ENCODE data around the gene RAMP3.
"Not testable (repeated sequence)": the region's sequence is repeated elsewhere in the genome, so short reads cannot be mapped to it uniquely, and the experiment has no call there.

Gene RAMP3

GRCh38 chr7:45192621-45193041 is 35.0 kb downstream of the RAMP3 start:
- Histone ChIP-seq H3K27me3 (ENCODE audit: control insufficient read depth, insufficient read depth, low read length) (no peaks in the 10 kb centered on the region), H3K9me3 (ENCODE audit: control insufficient read depth, insufficient read depth, low read length) (no peaks in the 10 kb centered on the region), H3K36me3 (ENCODE audit: control insufficient read depth, insufficient read depth, low read length) (no peaks in the 10 kb centered on the region), H3K4me1 (ENCODE audit: control insufficient read depth, insufficient read depth, low read length) (no peaks in the 10 kb centered on the region), H3K9ac (ENCODE audit: low read depth, low read length) (no peak overlapping the region), H3K4me3 (ENCODE audit: low read depth, low read length) (no peak overlapping the region)

- H3K36me3 ChIP-seq (ENCODE audit: control insufficient read depth, insufficient read depth, low read length): no peaks in the 10 kb centered on the region
- H3K4me3 ChIP-seq (ENCODE audit: low read depth, low read length): no peak overlapping the region
- no peaks in the 10 kb centered on the region for H3K9me3 ChIP-seq (ENCODE audit: control insufficient read depth, insufficient read depth, low read length)
- H3K27me3 ChIP-seq (ENCODE audit: control insufficient read depth, insufficient read depth, low read length): no peaks in the 10 kb centered on the region
- no peaks in the 10 kb centered on the region for H3K4me1 ChIP-seq (ENCODE audit: control insufficient read depth, insufficient read depth, low read length)
- no peak overlapping the region for H3K9ac ChIP-seq (ENCODE audit: low read depth, low read length)
Observed at GRCh38 chr7:45193828-45194227, 36.2 kb downstream of the RAMP3 start.

GRCh38 chr7:45196374-45196773 is 38.8 kb downstream of the RAMP3 start:
- no peaks in the 10 kb centered on the region for H3K27me3 ChIP-seq (ENCODE audit: control insufficient read depth, insufficient read depth, low read length)

GRCh38 chr7:45197461-45197860 is 39.9 kb downstream of the RAMP3 start:
- Histone ChIP-seq H3K4me3 (ENCODE audit: low read depth, low read length) (no peak overlapping the region), H3K9ac (ENCODE audit: low read depth, low read length) (no peak overlapping the region), H3K27me3 (ENCODE audit: control insufficient read depth, insufficient read depth, low read length) (no peaks in the 10 kb centered on the region), H3K9me3 (ENCODE audit: control insufficient read depth, insufficient read depth, low read length) (no peaks in the 10 kb centered on the region), H3K4me1 (ENCODE audit: control insufficient read depth, insufficient read depth, low read length) (no peaks in the 10 kb centered on the region), H3K36me3 (ENCODE audit: control insufficient read depth, insufficient read depth, low read length) (no peaks in the 10 kb centered on the region)

More at GRCh38 chr7:45196374-45196773, 38.8 kb downstream of the RAMP3 start:
- no peak overlapping the region for H3K4me3 ChIP-seq (ENCODE audit: low read depth, low read length)
- H3K9ac ChIP-seq (ENCODE audit: low read depth, low read length): no peak overlapping the region
- no peaks in the 10 kb centered on the region for H3K9me3 ChIP-seq (ENCODE audit: control insufficient read depth, insufficient read depth, low read length)
- no peaks in the 10 kb centered on the region for H3K36me3 ChIP-seq (ENCODE audit: control insufficient read depth, insufficient read depth, low read length)
- no peaks in the 10 kb centered on the region for H3K4me1 ChIP-seq (ENCODE audit: control insufficient read depth, insufficient read depth, low read length)

GRCh38 chr7:45198986-45199385 is 41.4 kb downstream of the RAMP3 start:
- H3K27me3 ChIP-seq (ENCODE audit: control insufficient read depth, insufficient read depth, low read length): no peaks in the 10 kb centered on the region
- no peaks in the 10 kb centered on the region for H3K36me3 ChIP-seq (ENCODE audit: control insufficient read depth, insufficient read depth, low read length)
- no peaks in the 10 kb centered on the region for H3K4me1 ChIP-seq (ENCODE audit: control insufficient read depth, insufficient read depth, low read length)
- H3K9me3 ChIP-seq (ENCODE audit: control insufficient read depth, insufficient read depth, low read length): no peaks in the 10 kb centered on the region
- no peak overlapping the region for H3K9ac ChIP-seq (ENCODE audit: low read depth, low read length)
- H3K4me3 ChIP-seq (ENCODE audit: low read depth, low read length): no peak overlapping the region

- Histone ChIP-seq H3K4me1 (ENCODE audit: control insufficient read depth, insufficient read depth, low read length) (no peaks in the 10 kb centered on the region), H3K4me3 (ENCODE audit: low read depth, low read length) (no peak overlapping the region), H3K27me3 (ENCODE audit: control insufficient read depth, insufficient read depth, low read length) (no peaks in the 10 kb centered on the region), H3K9me3 (ENCODE audit: control insufficient read depth, insufficient read depth, low read length) (no peaks in the 10 kb centered on the region), H3K9ac (ENCODE audit: low read depth, low read length) (no peak overlapping the region), H3K36me3 (ENCODE audit: control insufficient read depth, insufficient read depth, low read length) (no peaks in the 10 kb centered on the region)
Observed at GRCh38 chr7:45199506-45199905, 41.9 kb downstream of the RAMP3 start.

GRCh38 chr7:45202625-45203024 is 45.0 kb downstream of the RAMP3 start:
- Histone ChIP-seq H3K4me1 (ENCODE audit: control insufficient read depth, insufficient read depth, low read length) (no peaks in the 10 kb centered on the region), H3K9me3 (ENCODE audit: control insufficient read depth, insufficient read depth, low read length) (no peaks in the 10 kb centered on the region), H3K27me3 (ENCODE audit: control insufficient read depth, insufficient read depth, low read length) (no peaks in the 10 kb centered on the region), H3K36me3 (ENCODE audit: control insufficient read depth, insufficient read depth, low read length) (no peaks in the 10 kb centered on the region), H3K9ac (ENCODE audit: low read depth, low read length) (no peak overlapping the region), H3K4me3 (ENCODE audit: low read depth, low read length) (no peak overlapping the region)

- no peaks in the 10 kb centered on the region for H3K9me3 ChIP-seq (ENCODE audit: control insufficient read depth, insufficient read depth, low read length)
- H3K36me3 ChIP-seq (ENCODE audit: control insufficient read depth, insufficient read depth, low read length): no peaks in the 10 kb centered on the region
- H3K9ac ChIP-seq (ENCODE audit: low read depth, low read length): no peak overlapping the region
- no peaks in the 10 kb centered on the region for H3K4me1 ChIP-seq (ENCODE audit: control insufficient read depth, insufficient read depth, low read length)
- H3K4me3 ChIP-seq (ENCODE audit: low read depth, low read length): no peak overlapping the region
- H3K27me3 ChIP-seq (ENCODE audit: control insufficient read depth, insufficient read depth, low read length): no peaks in the 10 kb centered on the region
Observed at GRCh38 chr7:45203036-45203435, 45.4 kb downstream of the RAMP3 start.

GRCh38 chr7:45203459-45203858 is 45.9 kb downstream of the RAMP3 start:
- H3K27me3 ChIP-seq (ENCODE audit: control insufficient read depth, insufficient read depth, low read length): no peaks in the 10 kb centered on the region

GRCh38 chr7:45203936-45204445 is 46.4 kb downstream of the RAMP3 start:
- H3K36me3 ChIP-seq (ENCODE audit: control insufficient read depth, insufficient read depth, low read length): no peaks in the 10 kb centered on the region
- H3K4me3 ChIP-seq (ENCODE audit: low read depth, low read length): no peak overlapping the region

More at GRCh38 chr7:45203459-45203858, 45.9 kb downstream of the RAMP3 start:
- Histone ChIP-seq H3K9me3 (ENCODE audit: control insufficient read depth, insufficient read depth, low read length) (no peaks in the 10 kb centered on the region), H3K36me3 (ENCODE audit: control insufficient read depth, insufficient read depth, low read length) (no peaks in the 10 kb centered on the region), H3K4me3 (ENCODE audit: low read depth, low read length) (no peak overlapping the region), H3K4me1 (ENCODE audit: control insufficient read depth, insufficient read depth, low read length) (no peaks in the 10 kb centered on the region), H3K9ac (ENCODE audit: low read depth, low read length) (no peak overlapping the region)

GRCh38 chr7:45206266-45206665 is 48.7 kb downstream of the RAMP3 start:
- not testable (repeated sequence) for H3K9ac ChIP-seq (ENCODE audit: low read depth, low read length); H3K9me3 ChIP-seq (ENCODE audit: control insufficient read depth, insufficient read depth, low read length); H3K36me3 ChIP-seq (ENCODE audit: control insufficient read depth, insufficient read depth, low read length); H3K4me3 ChIP-seq (ENCODE audit: low read depth, low read length); H3K4me1 ChIP-seq (ENCODE audit: control insufficient read depth, insufficient read depth, low read length); H3K27me3 ChIP-seq (ENCODE audit: control insufficient read depth, insufficient read depth, low read length)

More at GRCh38 chr7:45203936-45204445, 46.4 kb downstream of the RAMP3 start:
- H3K4me1 ChIP-seq (ENCODE audit: control insufficient read depth, insufficient read depth, low read length): no peaks in the 10 kb centered on the region
- no peaks in the 10 kb centered on the region for H3K27me3 ChIP-seq (ENCODE audit: control insufficient read depth, insufficient read depth, low read length)
- no peak overlapping the region for H3K9ac ChIP-seq (ENCODE audit: low read depth, low read length)
- no peaks in the 10 kb centered on the region for H3K9me3 ChIP-seq (ENCODE audit: control insufficient read depth, insufficient read depth, low read length)

GRCh38 chr7:45209909-45210308 is 52.3 kb downstream of the RAMP3 start:
- not testable (repeated sequence) for H3K4me3 ChIP-seq (ENCODE audit: low read depth, low read length); H3K9me3 ChIP-seq (ENCODE audit: control insufficient read depth, insufficient read depth, low read length); H3K27me3 ChIP-seq (ENCODE audit: control insufficient read depth, insufficient read depth, low read length); H3K36me3 ChIP-seq (ENCODE audit: control insufficient read depth, insufficient read depth, low read length); H3K9ac ChIP-seq (ENCODE audit: low read depth, low read length); H3K4me1 ChIP-seq (ENCODE audit: control insufficient read depth, insufficient read depth, low read length)

All from iPS-15b (cell line).